CD4-positive, alpha-beta T cell treated with Interleukin-6 for 4 hours (primary cell): ENCODE measurements around the gene FCHO2.

Experiments used
- DNase-seq: peaks from one replicate; pipeline ENCODE4 v3.0.0-alpha.2; 2020; ENCODE audit warnings: mixed read lengths

FCHO2 gene

DNA sequence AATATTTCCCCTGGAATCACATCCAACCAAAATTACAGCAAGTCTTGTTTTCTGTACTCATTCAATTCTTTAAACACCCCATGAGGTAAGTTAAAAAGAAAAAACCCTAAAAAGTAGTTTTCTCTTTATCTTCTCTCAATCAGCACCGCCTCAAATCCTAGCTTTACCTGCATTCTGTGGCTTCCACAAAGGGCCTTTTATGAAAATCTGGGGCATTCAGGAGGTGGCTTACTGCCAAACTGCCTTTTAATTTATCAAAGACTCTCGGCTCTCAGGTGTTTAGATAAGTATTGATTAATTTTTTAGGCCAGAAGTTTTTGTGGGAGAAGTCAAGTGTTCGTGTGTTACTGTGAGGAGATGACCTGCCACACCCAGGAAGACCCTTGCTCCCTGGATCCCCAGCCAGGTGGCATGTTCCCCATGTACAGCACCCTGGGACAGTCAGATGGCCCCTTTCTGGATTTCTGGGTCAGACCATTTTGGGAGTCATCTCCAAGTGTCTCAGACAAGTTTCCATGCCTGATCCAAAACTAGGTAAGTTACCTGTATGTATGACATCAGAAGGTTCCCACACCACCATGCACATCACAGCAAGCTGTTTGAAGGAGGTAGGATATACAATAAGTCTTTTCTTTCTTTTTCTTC, 158.3 kb downstream of the FCHO2 start:
- no peak for DNase-seq

DNA sequence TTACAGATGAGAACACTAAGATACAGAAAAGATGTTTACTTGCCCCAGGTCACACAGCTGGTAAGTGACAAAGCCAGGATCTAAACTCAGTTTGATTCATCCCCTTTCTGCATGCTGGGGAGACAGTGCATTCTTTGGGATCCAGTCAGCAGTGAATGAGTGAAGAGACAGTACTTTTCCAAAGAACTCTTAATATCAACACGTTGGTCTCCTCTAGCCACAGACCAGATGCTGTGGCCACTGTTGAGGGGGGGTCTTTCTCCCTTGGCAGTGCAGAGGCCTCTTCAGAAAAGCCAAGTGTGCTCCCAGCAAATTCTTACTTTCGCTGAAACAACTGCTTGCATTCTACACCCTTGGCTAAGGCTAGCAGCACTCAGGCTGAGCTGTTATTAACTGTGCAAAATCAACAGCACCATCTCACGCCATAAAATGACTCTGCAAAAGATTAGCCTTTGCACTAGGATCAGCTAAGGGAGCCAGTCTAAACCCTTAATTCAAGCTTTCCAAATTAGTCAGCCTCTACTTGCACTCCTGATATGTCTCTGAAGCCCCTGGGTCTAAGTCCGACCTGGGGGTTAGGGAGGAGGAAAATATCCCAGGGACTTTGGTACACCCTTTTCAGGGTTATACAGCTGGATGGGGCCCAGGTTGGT, 159.7 kb downstream of the FCHO2 start:
- no peak for DNase-seq

DNA sequence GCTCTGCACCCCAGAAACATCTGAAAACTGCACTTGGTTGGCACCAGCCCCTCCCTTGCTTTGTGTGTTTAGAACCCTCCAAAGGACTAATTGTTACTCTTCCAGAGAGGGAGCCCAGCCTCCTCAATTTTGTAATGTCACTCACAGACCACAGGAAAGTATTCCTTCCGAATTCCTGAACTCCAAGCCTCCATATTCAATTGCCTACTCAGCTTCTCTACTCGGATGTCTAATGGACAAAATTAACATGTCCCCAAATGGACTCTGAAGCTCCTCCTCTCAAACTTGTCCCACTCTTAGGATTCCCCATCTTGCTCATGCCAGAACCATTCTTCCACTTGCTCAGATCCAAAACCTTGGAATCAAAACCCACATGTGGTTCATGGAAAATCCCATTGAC, 160.7 kb downstream of the FCHO2 start:
- DNase-seq = no peak

GRCh38 chr5:73117088-73117740, 161.4 kb downstream of the FCHO2 start:
- DNase-seq = no peak

DNA sequence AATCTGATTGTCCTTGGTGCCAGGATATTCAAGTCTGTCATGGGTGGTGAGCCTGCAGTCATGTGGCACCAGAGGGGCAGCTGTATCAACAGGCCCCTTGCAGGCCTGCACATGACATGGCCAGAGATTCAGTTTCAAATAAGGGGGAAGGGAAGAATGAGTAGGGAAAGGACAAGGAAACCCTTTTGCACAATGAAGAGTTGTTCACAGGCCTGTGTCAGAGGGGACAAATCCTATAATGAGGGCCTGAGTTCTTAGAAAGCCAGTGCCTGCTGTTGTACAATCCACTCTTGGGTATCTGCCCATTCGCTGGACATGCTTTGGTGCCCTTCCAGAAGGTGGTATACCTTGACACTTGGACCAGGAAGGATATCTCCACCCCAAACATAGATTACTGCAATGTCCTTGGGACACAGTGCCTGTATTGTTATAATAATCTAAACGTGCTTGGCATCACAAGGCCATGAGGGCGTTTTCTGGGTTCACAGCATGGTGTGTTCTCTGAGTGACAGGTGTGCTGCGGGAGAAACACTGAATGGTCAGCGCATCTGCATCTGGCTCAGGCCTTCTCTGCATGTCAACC, 162.6 kb downstream of the FCHO2 start:
- DNase-seq = no peak

DNA sequence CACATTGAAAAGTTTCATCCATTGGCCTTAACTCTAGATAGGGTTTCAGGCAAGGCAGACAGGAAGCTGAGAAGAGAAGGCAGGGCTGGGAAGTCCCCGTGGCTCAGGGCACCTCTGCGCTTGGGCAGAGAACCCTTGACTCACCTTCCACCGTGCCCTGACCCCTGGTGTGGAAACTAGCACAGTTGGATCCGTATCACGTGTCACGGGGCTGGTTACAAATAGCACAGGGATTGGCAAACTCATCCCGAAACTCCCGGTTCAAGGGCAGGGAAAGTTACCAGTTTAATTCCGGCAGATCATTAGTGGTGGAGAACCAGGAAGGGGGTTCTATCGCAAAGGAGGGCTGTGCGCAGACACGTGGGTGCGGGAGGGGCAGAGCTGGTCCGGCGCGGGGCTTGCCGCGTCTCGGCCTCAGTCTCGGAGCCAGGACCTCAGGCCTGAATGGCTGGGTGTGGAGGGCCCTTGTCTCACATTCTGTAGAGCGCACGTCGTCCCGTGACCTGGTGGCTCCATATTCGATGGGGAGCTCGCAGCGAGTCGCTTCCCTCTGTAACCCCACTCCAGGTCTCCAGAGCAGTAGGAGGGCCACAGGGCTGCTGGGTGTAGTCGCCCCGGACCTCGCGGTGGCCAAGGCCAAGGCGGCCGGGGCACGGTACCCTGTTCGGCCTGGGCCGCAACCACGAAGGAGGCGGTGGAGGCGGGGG, 163.8 kb downstream of the FCHO2 start:
- no peak for DNase-seq

DNA sequence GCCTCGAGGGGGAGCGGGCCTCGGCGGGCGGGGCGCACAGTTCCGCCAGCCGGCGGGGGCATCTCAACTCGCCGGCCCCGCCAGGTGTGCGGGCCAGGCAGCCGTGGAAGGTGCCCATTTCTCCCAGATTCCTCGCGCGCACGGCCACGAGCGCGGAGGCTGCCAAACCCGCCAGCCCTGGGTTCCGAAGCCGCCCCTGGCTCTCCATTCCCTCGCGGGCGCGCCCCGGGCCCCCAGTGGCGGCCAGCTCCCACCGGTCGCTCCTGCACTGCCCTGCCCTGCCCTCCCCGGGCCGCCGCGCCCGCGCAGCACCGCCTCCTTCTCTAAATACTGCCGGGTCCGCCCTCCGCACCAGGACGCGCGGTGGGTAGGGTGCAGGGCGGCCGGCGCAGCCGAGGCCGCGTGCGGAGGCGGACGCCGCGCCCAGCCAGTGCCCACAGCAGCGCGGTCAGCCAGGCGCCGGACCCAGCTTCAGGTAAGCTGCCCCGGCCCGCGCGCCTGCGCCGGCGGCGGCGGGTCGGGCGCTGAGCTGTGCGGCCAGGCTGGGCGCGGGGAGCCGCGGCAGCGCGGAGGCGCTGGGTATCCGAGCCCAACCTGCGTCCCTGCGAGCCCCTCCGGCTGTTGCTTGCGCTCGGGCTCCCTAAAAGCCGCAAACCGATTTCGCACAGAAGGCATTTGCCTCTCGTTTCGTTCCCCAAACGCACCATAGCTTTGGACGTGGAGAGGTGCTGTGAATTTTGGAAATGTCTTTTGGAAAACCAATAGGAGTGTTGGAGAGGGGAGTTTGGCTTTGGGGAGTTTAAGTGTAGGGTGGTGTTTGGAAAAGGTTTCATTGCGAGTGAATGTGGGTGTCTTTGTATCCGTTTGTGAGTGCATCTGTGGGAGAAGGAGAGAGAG, 164.6 kb downstream of the FCHO2 start, which contains the start of gene TMEM171:
Gene TMEM171, plus strand, starts transcription at position 354 of the 897 bp plus-strand sequence. CDS start 2,799 bp downstream, outside the sequence.
- DNase-seq = no peak

DNA sequence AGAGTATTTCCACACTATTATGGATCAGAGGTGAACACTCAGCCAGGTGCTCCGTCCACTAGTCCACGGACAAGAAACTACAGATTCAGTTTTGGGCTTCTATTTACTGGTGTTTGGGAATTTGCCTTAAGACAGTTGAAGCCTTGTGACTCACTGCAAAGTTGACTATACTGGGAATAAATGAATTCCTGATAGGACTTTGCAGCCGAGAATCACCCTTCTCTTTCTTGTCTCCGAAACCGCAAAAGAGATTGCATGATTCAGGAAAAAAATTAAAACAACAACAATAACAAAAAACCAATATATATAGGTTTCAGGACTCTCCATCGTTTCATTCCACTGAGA, 165.2 kb downstream of the FCHO2 start:
- no peak for DNase-seq

- no peak for DNase-seq
These were observed 167.3 kb downstream of the FCHO2 start for GRCh38 chr5:73122875-73123810.

GRCh38 chr5:73125289-73125688, 169.4 kb downstream of the FCHO2 start:
- no peak for DNase-seq

- DNase-seq = no peak
These were observed 170.5 kb downstream of the FCHO2 start for GRCh38 chr5:73126381-73126780.

GRCh38 chr5:73126957-73127356, 171.1 kb downstream of the FCHO2 start:
- no peak for DNase-seq

DNA sequence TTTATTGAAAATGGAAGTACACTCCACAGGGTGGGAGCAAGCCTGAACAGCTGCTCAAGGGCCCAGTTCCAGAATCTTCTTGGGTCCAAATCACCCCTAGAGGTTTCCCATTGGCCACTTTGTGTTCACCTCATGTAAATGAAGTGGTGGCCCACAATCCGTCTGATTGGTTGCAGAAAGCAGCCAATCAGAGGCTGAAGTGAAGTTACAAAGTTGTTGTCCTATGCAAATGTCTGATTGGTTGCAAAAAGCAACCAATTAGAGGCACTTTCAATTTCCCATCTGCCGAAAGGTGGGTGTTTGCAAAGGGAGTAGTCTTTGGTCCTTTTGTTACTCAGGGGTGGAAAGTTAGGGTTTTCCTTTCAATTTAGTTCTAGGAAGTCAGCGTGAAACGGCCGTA, 173.3 kb downstream of the FCHO2 start:
- DNase-seq = no peak

- no peak for DNase-seq
These were observed 175.0 kb downstream of the FCHO2 start for GRCh38 chr5:73130811-73131210.

DNA sequence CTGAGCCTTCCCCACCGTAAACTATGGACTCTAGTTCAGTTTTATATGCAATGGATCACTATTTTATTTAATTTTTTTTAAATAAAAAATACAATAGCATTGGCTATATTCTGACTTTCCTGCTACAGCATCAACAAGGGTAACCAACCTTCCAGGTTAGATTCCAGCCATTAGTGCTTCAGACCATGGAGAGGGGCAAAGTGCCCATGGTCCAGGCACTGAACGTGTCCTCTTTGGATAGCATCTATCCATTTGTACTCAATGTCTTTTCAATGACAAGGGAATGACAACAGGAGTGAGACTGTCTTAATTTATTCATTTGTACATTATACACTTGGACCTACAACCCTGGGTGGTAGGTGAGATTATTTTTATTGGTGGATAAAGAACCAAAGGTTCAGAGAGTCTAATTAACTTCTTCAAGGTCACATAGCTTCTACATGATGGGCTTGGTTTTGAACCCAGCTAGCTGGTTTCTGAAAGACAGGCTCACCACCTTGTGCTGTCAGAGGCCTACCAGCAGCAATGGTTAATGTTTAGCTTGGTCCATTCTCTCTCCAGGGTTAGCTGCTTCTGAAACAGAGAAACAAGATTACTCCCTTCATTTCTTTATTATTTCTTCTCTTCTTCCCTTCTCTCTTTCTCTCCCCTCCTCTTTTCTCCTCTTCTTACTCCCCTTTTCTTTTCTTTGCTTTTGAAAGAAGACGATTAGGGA, 176.0 kb downstream of the FCHO2 start:
- no peak for DNase-seq

GRCh38 chr5:73132759-73133158, 176.9 kb downstream of the FCHO2 start:
- no peak for DNase-seq

GRCh38 chr5:73135021-73135420, 179.2 kb downstream of the FCHO2 start:
- DNase-seq = no peak

- DNase-seq = no peak
These were observed 179.7 kb downstream of the FCHO2 start for GRCh38 chr5:73135429-73136054.

- no peak for DNase-seq
These were observed 180.3 kb downstream of the FCHO2 start for GRCh38 chr5:73136055-73136562.
